Activated CD4-positive, CD25-positive, alpha-beta regulatory T cell treated with anti-CD3 and anti-CD28 coated beads, Interleukin-2, amount 50 U/mL, for 72 hours (primary cell): ENCODE results near the gene TYW1.
"Not testable (repeated sequence)": the region's sequence is repeated elsewhere in the genome, so short reads cannot be mapped to it uniquely, and the experiment has no call there.

Source experiments
- DNase-seq: peaks from one replicate; pipeline ENCODE4 v3.0.0; 2021

The TYW1 gene

GRCh38 chr7:67049908-67050307 is 53.3 kb downstream of the TYW1 start:
- not testable (repeated sequence) for DNase-seq

DNA sequence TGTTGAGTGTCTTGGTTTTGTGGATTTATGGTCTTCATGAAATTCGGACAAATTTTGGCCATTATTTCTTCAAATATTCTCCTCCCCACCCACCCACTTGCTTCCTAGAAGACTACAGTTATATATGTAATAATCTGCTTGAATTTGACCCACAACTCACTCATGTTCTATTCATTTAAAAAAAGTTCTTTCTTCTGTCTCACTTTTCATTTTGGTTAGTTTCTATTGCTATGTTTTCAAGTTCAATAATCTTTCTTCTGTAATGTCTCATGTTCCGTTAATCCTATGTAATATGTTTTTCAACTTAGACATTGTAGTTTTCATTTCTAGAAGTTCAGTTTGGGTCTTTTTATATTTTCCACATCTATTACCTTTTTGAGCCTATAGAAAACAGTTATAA is 55.5 kb downstream of the TYW1 start:
- DNase-seq, result not testable (repeated sequence)

DNA sequence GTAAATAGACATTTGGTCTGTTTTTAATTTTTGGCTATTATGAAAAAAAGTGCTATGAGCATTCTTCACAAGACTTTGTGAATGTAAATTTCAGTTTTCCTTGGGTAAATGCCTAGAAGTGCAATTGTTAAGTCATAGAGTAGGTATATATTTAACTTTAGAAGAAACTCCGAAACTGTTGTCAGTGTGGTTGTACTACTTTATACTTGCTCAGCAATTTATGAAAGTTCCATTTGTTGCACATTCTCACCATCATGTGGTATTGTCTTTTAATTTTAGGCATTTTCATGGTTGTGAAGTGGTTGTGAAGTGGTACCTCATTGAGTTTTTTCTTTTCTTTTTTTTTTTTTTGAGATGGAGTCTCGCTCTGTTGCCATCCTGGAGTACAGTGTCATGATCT is 60.0 kb downstream of the TYW1 start:
- no peak for DNase-seq

- not testable (repeated sequence) for DNase-seq
Measured at GRCh38 chr7:67061321-67061720, 64.7 kb downstream of the TYW1 start.

- not testable (repeated sequence) for DNase-seq
Measured at GRCh38 chr7:67062802-67063201, 66.2 kb downstream of the TYW1 start.

DNA sequence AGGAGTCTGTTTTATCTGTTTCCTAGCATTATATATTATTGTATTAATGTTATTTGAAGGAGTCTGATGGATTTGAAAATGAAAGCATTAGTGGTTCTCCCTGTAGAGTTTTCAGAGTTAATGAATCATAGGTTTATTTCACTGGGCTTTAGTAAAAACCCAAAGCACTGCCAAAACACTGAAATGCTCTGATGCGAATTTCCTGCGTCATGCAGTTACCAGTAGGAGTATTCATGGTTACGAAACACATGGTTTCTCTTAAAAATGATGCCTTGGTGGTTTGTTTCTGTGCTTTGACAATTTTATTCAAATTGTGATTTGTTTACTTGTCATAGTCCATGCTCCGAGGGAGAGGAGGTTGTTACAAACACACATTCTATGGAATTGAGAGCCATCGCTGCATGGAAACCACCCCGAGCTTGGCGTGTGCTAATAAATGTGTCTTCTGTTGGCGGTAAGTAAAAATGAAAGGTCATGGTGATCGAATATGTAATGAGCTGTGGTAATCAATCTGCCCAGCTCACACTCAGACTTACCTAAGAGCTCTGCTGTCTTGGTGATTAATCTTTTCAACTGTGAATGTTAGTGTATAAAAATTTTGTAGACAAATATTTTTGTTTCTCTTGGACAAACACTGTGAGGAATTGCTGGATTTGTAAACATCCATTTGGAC is 70.5 kb downstream of the TYW1 start:
- DNase-seq, result not testable (repeated sequence)

DNA sequence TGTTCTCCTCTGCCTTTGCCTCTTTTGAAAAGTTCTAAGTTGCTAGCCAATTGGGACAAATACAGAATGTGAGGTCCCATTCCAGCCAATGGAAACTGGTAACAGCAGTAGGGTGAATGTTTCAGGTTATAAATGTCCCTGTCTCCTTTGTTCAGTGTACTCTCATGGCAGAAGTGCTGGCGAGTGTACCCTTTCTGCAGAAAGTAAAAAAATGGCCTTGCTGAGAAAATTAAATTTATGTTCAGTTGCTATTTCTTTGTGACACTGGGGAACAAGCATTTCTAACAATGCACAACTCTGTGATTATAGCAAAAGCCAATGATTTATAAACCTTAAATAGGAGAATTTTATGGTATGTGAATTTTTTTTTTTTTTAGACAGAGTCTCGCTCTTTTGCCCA is 79.5 kb downstream of the TYW1 start:
- DNase-seq, result not testable (repeated sequence)

- DNase-seq, result not testable (repeated sequence)
Measured at GRCh38 chr7:67082880-67083279, 86.2 kb downstream of the TYW1 start.

- DNase-seq, result not testable (repeated sequence)
Measured at GRCh38 chr7:67089261-67089660, 92.6 kb downstream of the TYW1 start.

DNA sequence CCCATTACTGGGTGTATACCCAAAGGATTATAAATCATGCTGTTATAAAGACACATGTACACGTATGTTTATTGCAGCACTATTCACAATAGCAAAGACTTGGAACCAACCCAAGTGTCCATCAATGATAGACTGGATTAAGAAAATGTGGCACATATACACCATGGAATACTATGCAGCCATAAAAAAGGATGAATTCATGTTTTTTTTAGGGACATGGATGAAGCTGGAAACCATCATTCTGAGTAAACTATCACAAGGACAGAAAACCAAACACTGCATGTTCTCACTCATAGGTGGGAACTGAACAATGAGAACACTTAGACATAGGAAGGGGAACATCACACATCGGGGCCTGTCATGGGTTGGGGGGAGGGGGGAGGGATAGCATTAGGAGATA is 94.4 kb downstream of the TYW1 start:
- DNase-seq, result not testable (repeated sequence)

- DNase-seq, result not testable (repeated sequence)
Measured at GRCh38 chr7:67098031-67098430, 101.4 kb downstream of the TYW1 start.

GRCh38 chr7:67099406-67099805 is 102.8 kb downstream of the TYW1 start:
- not testable (repeated sequence) for DNase-seq

GRCh38 chr7:67100038-67100437 is 103.4 kb downstream of the TYW1 start:
- DNase-seq, result not testable (repeated sequence)

DNA sequence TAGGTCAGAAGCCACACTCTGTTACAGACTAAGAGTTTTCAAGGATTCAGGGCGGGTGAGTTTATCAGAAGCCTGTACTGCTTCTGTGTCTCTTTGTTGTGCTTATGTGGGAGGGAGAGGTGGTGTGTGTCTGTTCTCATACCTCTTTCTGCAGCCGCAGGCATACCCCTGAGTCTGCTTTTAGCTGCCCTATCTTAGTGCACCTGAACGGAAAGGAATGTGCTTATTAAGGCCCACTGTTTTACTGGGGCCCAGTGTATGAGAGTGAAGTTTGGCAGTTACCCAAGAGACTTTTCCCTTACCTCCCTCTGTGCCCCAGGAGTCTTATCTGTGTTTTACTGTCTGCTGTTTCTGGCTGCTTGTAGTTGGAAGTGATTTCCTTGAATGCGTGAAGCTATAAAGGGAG is 104.3 kb downstream of the TYW1 start:
- DNase-seq, result no peak

- not testable (repeated sequence) for DNase-seq
Measured at GRCh38 chr7:67104937-67105336, 108.3 kb downstream of the TYW1 start.

GRCh38 chr7:67105377-67105776 is 108.7 kb downstream of the TYW1 start:
- DNase-seq, result no peak

DNA sequence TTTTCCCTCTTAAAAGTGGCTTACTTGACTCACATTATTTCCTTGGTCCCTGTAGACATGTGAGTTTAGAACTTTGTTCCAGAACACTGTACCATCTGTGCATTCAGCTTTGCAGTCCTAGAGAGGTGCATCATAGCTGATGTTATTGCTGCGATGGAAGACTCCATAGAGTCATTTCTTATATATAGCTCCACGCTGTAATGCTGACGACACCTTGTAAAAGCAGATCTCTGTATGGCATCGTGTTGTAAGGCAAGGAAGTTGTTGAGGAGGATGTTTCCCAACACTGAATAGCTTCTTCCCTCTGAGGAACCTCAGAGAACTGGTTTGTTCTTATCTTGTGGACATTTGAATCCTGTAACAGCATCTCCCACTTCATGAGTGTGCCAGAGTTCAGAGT is 109.6 kb downstream of the TYW1 start:
- not testable (repeated sequence) for DNase-seq

GRCh38 chr7:67111342-67111741 is 114.7 kb downstream of the TYW1 start:
- DNase-seq, result not testable (repeated sequence)

GRCh38 chr7:67114483-67115246 is 118.0 kb downstream of the TYW1 start:
- not testable (repeated sequence) for DNase-seq

GRCh38 chr7:67120491-67120890 is 123.9 kb downstream of the TYW1 start:
- not testable (repeated sequence) for DNase-seq

- DNase-seq, result not testable (repeated sequence)
Measured at GRCh38 chr7:67128257-67128656, 131.6 kb downstream of the TYW1 start.

GRCh38 chr7:67130766-67131165 is 134.1 kb downstream of the TYW1 start:
- DNase-seq, result not testable (repeated sequence)

DNA sequence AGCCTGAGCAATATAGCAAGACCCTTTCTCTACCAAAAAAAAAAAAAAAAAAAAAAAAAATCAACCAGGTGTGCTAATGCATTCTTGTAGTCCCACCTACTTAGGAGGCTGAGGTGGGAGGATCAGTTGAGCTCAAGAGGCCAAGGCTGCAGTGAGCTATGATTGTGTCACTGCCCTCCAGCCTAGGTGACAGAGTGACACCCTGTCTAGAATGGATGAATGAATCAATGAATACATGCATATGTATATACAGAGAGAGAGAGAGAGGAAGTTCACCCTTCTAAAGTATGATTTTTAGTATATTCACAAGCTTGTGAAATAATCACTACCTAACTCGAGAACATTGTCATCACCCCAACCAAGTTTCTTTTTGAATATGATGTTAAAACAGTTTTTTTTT is 138.3 kb downstream of the TYW1 start:
- not testable (repeated sequence) for DNase-seq
